Left lung (tissue), 10 donors: ENCODE results near the gene KLK4. TPM values are rescaled to one million over a fixed set of nuclear protein-coding genes. Genes with fewer than 3 reads are reported as not detected.

ENCODE experiments used
- ATAC-seq: fragments of 200-7000 bp; cut with Tn5 transposase; one replicate; pipeline ENCODE4 v1.9.1; 2020; ENCODE audit warnings: moderate library complexity
- DNase-seq, 4 donors: peaks; one replicate each; pipeline ENCODE4 v3.0.0-alpha.2; 2013 to 2020
- H3K27ac ChIP-seq, 2 donors: fragments of 200-600 bp; sonication (generic) in 1 of 2; one replicate each; pipeline versions ENCODE4 v1.5.0 to v1.8.0; 2020 to 2021
- H3K27me3 ChIP-seq, 2 donors: fragments of 200-600 bp; sonication (generic) in 1 of 2; one replicate each; pipeline versions ENCODE4 v1.5.0 to v1.8.0; 2020 to 2021
- H3K36me3 ChIP-seq, 2 donors: fragments of 200-600 bp; sonication (generic) in 1 of 2; one replicate each; pipeline versions ENCODE4 v1.5.0 to v1.8.0; 2020 to 2021
- H3K4me1 ChIP-seq, 2 donors: fragments of 200-600 bp; one replicate each; pipeline ENCODE4 v1.8.0; 2021
- H3K4me3 ChIP-seq, 2 donors: fragments of 200-600 bp; sonication (generic) in 1 of 2; one replicate each; pipeline versions ENCODE4 v1.5.0 to v1.8.0; 2020 to 2021; ENCODE audit warnings: mild to moderate bottlenecking in 1 of 2
- H3K9me3 ChIP-seq, 2 donors: fragments of 200-600 bp; sonication (generic) in 1 of 2; one replicate each; pipeline versions ENCODE4 v1.5.0 to v1.8.0; 2020 to 2021
- CTCF ChIP-seq, 2 donors: fragments of 200-600 bp; sonication (generic) in 1 of 2; IDR thresholded peaks; one replicate each; pipeline versions ENCODE4 v1.5.0 to v1.8.0; 2021; ENCODE audit warnings: antibody characterized with exemption in 2 of 2
- intact Hi-C, 2 donors: fragments of 100-400 bp; cut with DNase I; formaldehyde crosslinking; loops; one replicate each; pipeline versions ENCODE4 v1.11.2 to v1.14.2; 2022
- polyA plus RNA-seq, 6 donors: library from polyadenylated mRNA; unstranded; fragments of 120-200 nt; gene quantifications; one replicate each; pipeline ENCODE4 v1.2.1, GENCODE V29; 2013; ENCODE audit not compliant: insufficient read length in 6 of 6
- total RNA-seq, 2 donors: library from RNA; stranded (reverse); fragmentation: NEBNext Ultra II Directional; extraction: Animal tissue kit (Norgen Biotek cat#: 25700); gene quantifications; one replicate each; pipeline ENCODE4 v1.2.1, GENCODE V29; 2021
- donor health status: DM: no; HTN: yes; CAD: no.
- donor health status: DM: no; HTN: no; CAD: no.

KLK4 gene
- total and polyA plus RNA-seq, 8 donors, result not detected

DNA sequence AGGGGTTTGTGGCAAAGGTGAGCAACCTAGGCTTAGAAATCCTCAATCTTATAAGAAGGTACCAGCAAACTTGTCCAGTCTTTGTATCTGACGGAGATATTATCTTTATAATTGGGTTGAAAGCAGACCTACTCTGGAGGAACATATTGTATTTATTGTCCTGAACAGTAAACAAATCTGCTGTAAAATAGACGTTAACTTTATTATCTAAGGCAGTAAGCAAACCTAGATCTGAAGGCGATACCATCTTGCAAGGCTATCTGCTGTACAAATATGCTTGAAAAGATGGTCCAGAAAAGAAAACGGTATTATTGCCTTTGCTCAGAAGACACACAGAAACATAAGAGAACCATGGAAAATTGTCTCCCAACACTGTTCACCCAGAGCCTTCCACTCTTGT is 41.7 kb downstream of the KLK4 start:
- Histone ChIP-seq H3K36me3 (no peaks in the 10 kb centered on the region), H3K27ac (no peak overlapping the region), H3K4me3 (no peak overlapping the region), H3K9me3 (no peaks in the 10 kb centered on the region), H3K4me1 (no peaks in the 10 kb centered on the region), H3K27me3 (peaks cover 0 to 85% of the 10 kb centered on the region in 2 donors)
- intact Hi-C loops, result no loop called here
- no peak for TF ChIP-seq CTCF (IDR thresholded peaks at IDR 0.05)
- DNase-seq (no peak), ATAC-seq (no peak)

GRCh38 chr19:50861496-50862286 is 49.5 kb downstream of the KLK4 start:
- H3K9me3 ChIP-seq, result peaks cover 0 to 7% of the 10 kb centered on the region in 2 donors
- H3K27me3 ChIP-seq, result peaks cover 0 to 76% of the 10 kb centered on the region in 2 donors
- H3K27ac ChIP-seq, result no peak overlapping the region
- DNase-seq (no peak), ATAC-seq (no peak)
- H3K36me3 ChIP-seq, result no peaks in the 10 kb centered on the region
- intact Hi-C loops, result no loop called here
- no peak for TF ChIP-seq CTCF (IDR thresholded peaks at IDR 0.05)
- H3K4me1 ChIP-seq, result no peaks in the 10 kb centered on the region
- H3K4me3 ChIP-seq, result no peak overlapping the region

- Histone ChIP-seq H3K27ac (no peak overlapping the region), H3K4me1 (no peaks in the 10 kb centered on the region), H3K36me3 (no peaks in the 10 kb centered on the region), H3K4me3 (no peak overlapping the region), H3K27me3 (peaks cover 0 to 79% of the 10 kb centered on the region in 2 donors), H3K9me3 (peaks cover 0 to 7% of the 10 kb centered on the region in 2 donors)
- TF ChIP-seq CTCF (IDR thresholded peaks at IDR 0.05), result no peak
- intact Hi-C loops, result no loop called here
- ATAC-seq (no peak), DNase-seq (no peak)
Measured at GRCh38 chr19:50861010-50861409, 50.2 kb downstream of the KLK4 start.

GRCh38 chr19:50859849-50860248 is 51.3 kb downstream of the KLK4 start:
- no peak for ATAC-seq
- Histone ChIP-seq H3K27me3 (peaks cover 0 to 81% of the 10 kb centered on the region in 2 donors), H3K4me1 (no peaks in the 10 kb centered on the region), H3K4me3 (no peak overlapping the region), H3K27ac (no peak overlapping the region), H3K36me3 (no peaks in the 10 kb centered on the region), H3K9me3 (peaks cover 0 to 7% of the 10 kb centered on the region in 2 donors)
- TF ChIP-seq CTCF (IDR thresholded peaks at IDR 0.05), result no peak
- DNase-seq, result no peak
- intact Hi-C loops, result no loop called here

DNA sequence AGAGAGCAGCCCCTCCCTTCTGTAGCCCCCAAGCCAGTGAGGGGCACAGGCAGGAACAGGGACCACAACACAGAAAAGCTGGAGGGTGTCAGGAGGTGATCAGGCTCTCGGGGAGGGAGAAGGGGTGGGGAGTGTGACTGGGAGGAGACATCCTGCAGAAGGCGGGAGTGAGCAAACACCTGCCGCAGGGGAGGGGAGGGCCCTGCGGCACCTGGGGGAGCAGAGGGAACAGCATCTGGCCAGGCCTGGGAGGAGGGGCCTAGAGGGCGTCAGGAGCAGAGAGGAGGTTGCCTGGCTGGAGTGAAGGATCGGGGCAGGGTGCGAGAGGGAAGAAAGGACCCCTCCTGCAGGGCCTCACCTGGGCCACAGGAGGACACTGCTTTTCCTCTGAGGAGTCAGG is 52.3 kb downstream of the KLK4 start:
- Histone ChIP-seq H3K4me3 (no peak overlapping the region), H3K27ac (no peak overlapping the region), H3K36me3 (no peaks in the 10 kb centered on the region), H3K9me3 (peaks cover 0 to 7% of the 10 kb centered on the region in 2 donors), H3K27me3 (peaks cover 0 to 81% of the 10 kb centered on the region in 2 donors), H3K4me1 (no peaks in the 10 kb centered on the region)
- intact Hi-C loops, result no loop called here
- no peak for TF ChIP-seq CTCF (IDR thresholded peaks at IDR 0.05)
- DNase-seq, result peak in 1 of 4 donors; percentile 54
- no peak for ATAC-seq
